ENCODE data around the gene RTP5. TPM values are rescaled to one million over a fixed set of nuclear protein-coding genes. Genes with fewer than 3 reads are reported as not detected.

RTP5 gene
- total and polyA plus RNA-seq, 2 of the 8 experiments (the other 6 are each of a cell fraction or from before 2014, with no cell fraction given): not detected

GRCh38 chr2:241911551-241911950 lies 42.0 kb downstream of the RTP5 start (continued):
- TF ChIP-seq CTBP2 (IDR thresholded peaks at IDR 0.05; ENCODE audit: borderline replicate concordance, insufficient read depth, insufficient read length, low read length) (no peak), RAD21 (IDR thresholded peaks at IDR 0.05 in 1 of 2, conservative IDR thresholded peaks at IDR 0.05 in 1 of 2; ENCODE audit: low read depth in 2 of 2, low read length in 2 of 2) (no peak), HDAC6 (IDR thresholded peaks at IDR 0.05; ENCODE audit: low read depth, low read length) (no peak), RXRA (IDR thresholded peaks at IDR 0.05; ENCODE audit: insufficient read depth, low read depth, low read length) (no peak)
- TF ChIP-seq, protein P1, sequence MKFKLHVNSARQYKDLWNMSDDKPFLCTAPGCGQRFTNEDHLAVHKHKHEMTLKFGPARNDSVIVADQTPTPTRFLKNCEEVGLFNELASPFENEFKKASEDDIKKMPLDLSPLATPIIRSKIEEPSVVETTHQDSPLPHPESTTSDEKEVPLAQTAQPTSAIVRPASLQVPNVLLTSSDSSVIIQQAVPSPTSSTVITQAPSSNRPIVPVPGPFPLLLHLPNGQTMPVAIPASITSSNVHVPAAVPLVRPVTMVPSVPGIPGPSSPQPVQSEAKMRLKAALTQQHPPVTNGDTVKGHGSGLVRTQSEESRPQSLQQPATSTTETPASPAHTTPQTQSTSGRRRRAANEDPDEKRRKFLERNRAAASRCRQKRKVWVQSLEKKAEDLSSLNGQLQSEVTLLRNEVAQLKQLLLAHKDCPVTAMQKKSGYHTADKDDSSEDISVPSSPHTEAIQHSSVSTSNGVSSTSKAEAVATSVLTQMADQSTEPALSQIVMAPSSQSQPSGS (IDR thresholded peaks at IDR 0.05; ENCODE audit: low read length): no peak
